Liver (tissue), 9 donors: ENCODE measurements around the gene TAS2R14. TPM values are rescaled to one million over a fixed set of nuclear protein-coding genes. Genes with fewer than 3 reads are reported as not detected.

Experiments used
- DNase-seq: peaks from one replicate; pipeline ENCODE4 v3.0.0-alpha.2; 2017; ENCODE audit warnings: low spot score
- H3K27ac ChIP-seq, 2 donors: one replicate each; pipeline ENCODE4 v1.7.0; 2013; ENCODE audit warnings: inconsistent platforms in 2 of 2, low read length in 2 of 2, control low read depth in 1 of 2, low read depth in 1 of 2, mild to moderate bottlenecking in 1 of 2
- H3K27me3 ChIP-seq, 4 donors: one replicate each; pipeline versions ENCODE4 v1.6.1 to v1.7.0; 2013; ENCODE audit warnings: low read length in 3 of 4, inconsistent platforms in 1 of 4, mild to moderate bottlenecking in 1 of 4, moderate library complexity in 1 of 4; ENCODE audit not compliant: control insufficient read depth in 4 of 4, insufficient read depth in 4 of 4
- H3K36me3 ChIP-seq, 4 donors: one replicate each; pipeline versions ENCODE4 v1.6.1 to v1.7.0; 2013; ENCODE audit warnings: low read length in 3 of 4, mild to moderate bottlenecking in 3 of 4, low read depth in 1 of 4, moderate library complexity in 1 of 4; ENCODE audit not compliant: control insufficient read depth in 4 of 4, insufficient read depth in 3 of 4
- H3K4me1 ChIP-seq, 4 donors: one replicate each; pipeline versions ENCODE4 v1.6.1 to v1.7.0; 2013; ENCODE audit warnings: low read length in 3 of 4, mild to moderate bottlenecking in 3 of 4, moderate library complexity in 1 of 4; ENCODE audit not compliant: control insufficient read depth in 4 of 4, insufficient read depth in 4 of 4
- H3K4me3 ChIP-seq, 3 donors: one replicate each; pipeline versions ENCODE4 v1.6.1 to v1.7.0; 2013; ENCODE audit warnings: low read length in 3 of 3, control low read depth in 1 of 3, low read depth in 1 of 3, mild to moderate bottlenecking in 1 of 3
- H3K9ac ChIP-seq, 2 donors: one replicate each; pipeline ENCODE4 v1.7.0; 2013; ENCODE audit warnings: low read length in 2 of 2, mild to moderate bottlenecking in 2 of 2, moderate library complexity in 2 of 2, control low read depth in 1 of 2, low read depth in 1 of 2
- H3K9me3 ChIP-seq, 4 donors: one replicate each; pipeline versions ENCODE4 v1.6.1 to v1.7.0; 2013; ENCODE audit warnings: low read length in 3 of 4; ENCODE audit not compliant: control insufficient read depth in 4 of 4
- ATF3 ChIP-seq: IDR thresholded peaks from 2 replicates; pipeline ENCODE4 v1.6.1; 2016; ENCODE audit warnings: antibody characterized with exemption
- CTCF ChIP-seq: fragments of 150-350 bp; IDR thresholded peaks from 2 replicates; pipeline ENCODE4 v1.5.1; 2017; ENCODE audit warnings: improper control_type of control experiment, low read depth, low read length; ENCODE audit not compliant: missing input control
- EGR1 ChIP-seq, 2 donors: IDR thresholded peaks; 2 replicates each; pipeline ENCODE4 v1.6.1; 2016 to 2018; ENCODE audit warnings: antibody characterized with exemption in 2 of 2, low read depth in 2 of 2
- FOXA1 ChIP-seq: IDR thresholded peaks from 2 replicates; pipeline ENCODE4 v1.6.1; 2016; ENCODE audit warnings: antibody characterized with exemption
- FOXA2 ChIP-seq: IDR thresholded peaks from 2 replicates; pipeline ENCODE4 v1.6.1; 2016; ENCODE audit warnings: antibody characterized with exemption
- GABPA ChIP-seq, 2 donors: IDR thresholded peaks in 1 of 2; conservative IDR thresholded peaks in 1 of 2; 2 replicates each; pipeline ENCODE4 v1.6.1; 2016; ENCODE audit warnings: antibody characterized with exemption in 2 of 2, mild to moderate bottlenecking in 1 of 2, moderate library complexity in 1 of 2
- HNF4A ChIP-seq, 2 donors: conservative IDR thresholded peaks; 2 replicates each; pipeline ENCODE4 v1.6.1; 2016; ENCODE audit warnings: antibody characterized with exemption in 2 of 2, mild to moderate bottlenecking in 2 of 2
- HNF4G ChIP-seq: IDR thresholded peaks from 2 replicates; pipeline ENCODE4 v1.6.1; 2016; ENCODE audit warnings: antibody characterized with exemption
- JUND ChIP-seq, 2 donors: IDR thresholded peaks; 2 replicates each; pipeline ENCODE4 v1.6.1; 2016; ENCODE audit warnings: antibody characterized with exemption in 2 of 2
- MAX ChIP-seq: IDR thresholded peaks from 2 replicates; pipeline ENCODE4 v1.6.1; 2016; ENCODE audit warnings: antibody characterized with exemption
- NR2F2 ChIP-seq: IDR thresholded peaks from 2 replicates; pipeline ENCODE4 v1.6.1; 2016; ENCODE audit warnings: antibody characterized with exemption
- RAD21 ChIP-seq, 2 donors: IDR thresholded peaks; 2 replicates each; pipeline ENCODE4 v1.6.1; 2016; ENCODE audit warnings: antibody characterized with exemption in 2 of 2, mild to moderate bottlenecking in 2 of 2
- REST ChIP-seq: IDR thresholded peaks from 2 replicates; pipeline ENCODE4 v1.6.1; 2016; ENCODE audit warnings: antibody characterized with exemption, mild to moderate bottlenecking
- RXRA ChIP-seq, 2 donors: IDR thresholded peaks; 2 replicates each; pipeline ENCODE4 v1.6.1; 2017 to 2018; ENCODE audit warnings: antibody characterized with exemption in 2 of 2, mild to moderate bottlenecking in 1 of 2
- SP1 ChIP-seq: IDR thresholded peaks from 2 replicates; pipeline ENCODE4 v1.6.1; 2018; ENCODE audit warnings: antibody characterized with exemption, mild to moderate bottlenecking
- TAF1 ChIP-seq: conservative IDR thresholded peaks from 2 replicates; pipeline ENCODE4 v1.6.1; 2016; ENCODE audit warnings: antibody characterized with exemption, mild to moderate bottlenecking
- YY1 ChIP-seq: IDR thresholded peaks from 2 replicates; pipeline ENCODE4 v1.6.1; 2016; ENCODE audit warnings: antibody characterized with exemption, mild to moderate bottlenecking
- ZBTB33 ChIP-seq: IDR thresholded peaks from 2 replicates; pipeline ENCODE4 v1.6.1; 2016; ENCODE audit warnings: antibody characterized with exemption
- WGBS: extraction: QIAGEN DNeasy Blood & Tissue Kit; methylation state at CpG from one replicate; pipeline ENCODE4 v1.1.7; 2013; 5-methylcytosine and 5-hydroxymethylcytosine counted together
- polyA plus RNA-seq, 2 donors: library from polyadenylated mRNA; stranded (reverse) in 1 of 2; unstranded in 1 of 2; fragments of 200-250 nt in 1 of 2; fragments of >200 nt in 1 of 2; fragmentation: Nextera tagmentation in 1 of 2; extraction: Ambion mirVana in 1 of 2; gene quantifications; one replicate each; pipeline versions ENCODE4 v1.2.1 to v1.2.3, GENCODE V29; 2013 to 2015
- total RNA-seq, 2 donors: library from RNA; depleted of rRNA; stranded (reverse); fragments of >200 nt; gene quantifications; one replicate each; pipeline ENCODE4 v1.2.3, GENCODE V29; 2014
- donor health status: healthy.
- donor health status: healthy.
- donor health status: healthy.
- donor health status: healthy.
- donor health status: healthy.

Gene TAS2R14
- total and polyA plus RNA-seq, 4 donors = 0.16 to 6.9 (median 1.5) TPM

- TF ChIP-seq TAF1 = no peak
- no peak for TF ChIP-seq SP1
- no peak for TF ChIP-seq ZBTB33
- no peak for TF ChIP-seq NR2F2
- no peak for TF ChIP-seq REST
- TF ChIP-seq FOXA2 = no peak
- no peak for TF ChIP-seq RAD21 (IDR thresholded peaks at IDR 0.05)
- TF ChIP-seq HNF4A (conservative IDR thresholded peaks at IDR 0.05) = no peak
- no peak overlapping the region for H3K9ac ChIP-seq
- 91% methylated on average over 1 of the region's 1 CpG for WGBS
- no peak for DNase-seq
- H3K36me3 ChIP-seq = no peaks in the 10 kb centered on the region
- H3K4me3 ChIP-seq = no peak overlapping the region
- no peak overlapping the region for H3K27ac ChIP-seq
- H3K27me3 ChIP-seq = no peaks in the 10 kb centered on the region
- no peaks in the 10 kb centered on the region for H3K4me1 ChIP-seq
- H3K9me3 ChIP-seq = no peaks in the 10 kb centered on the region
Measured at GRCh38 chr12:10936506-10936905, 2.6 kb downstream of the TAS2R14 start.

- Histone ChIP-seq H3K27me3 (no peaks in the 10 kb centered on the region), H3K9ac (no peak within 1 kb of the TSS), H3K36me3 (no peaks in the 10 kb centered on the region), H3K4me1 (peaks cover 0 to 7% (median 3%) of the 10 kb centered on the region in 4 donors), H3K9me3 (no peaks in the 10 kb centered on the region), H3K4me3 (no peak within 1 kb of the TSS), H3K27ac (no peak within 1 kb of the TSS)
- 74% methylated on average over 5 of the region's 5 CpGs for WGBS
- peak in 1 of 2 donors; percentile 13 for TF ChIP-seq RAD21 (IDR thresholded peaks at IDR 0.05)
- no peak for TF ChIP-seq REST
- no peak for TF ChIP-seq ATF3
- peak; percentile 48 for TF ChIP-seq SP1
- no peak for TF ChIP-seq TAF1
- TF ChIP-seq EGR1 (IDR thresholded peaks at IDR 0.05; ENCODE audit: low read depth in 2 of 2) = peak in 1 of 2 donors; percentile 28
- TF ChIP-seq HNF4A (conservative IDR thresholded peaks at IDR 0.05) = peak; percentile 53 to 61
- no peak for TF ChIP-seq ZBTB33
- TF ChIP-seq RXRA (IDR thresholded peaks at IDR 0.05) = no peak
- no peak for TF ChIP-seq YY1
- TF ChIP-seq GABPA (IDR thresholded peaks at IDR 0.05 in 1 of 2, conservative IDR thresholded peaks at IDR 0.05 in 1 of 2) = no peak
- TF ChIP-seq MAX = no peak
- no peak for TF ChIP-seq FOXA1
- no peak for TF ChIP-seq JUND (IDR thresholded peaks at IDR 0.05)
- TF ChIP-seq HNF4G = no peak
- no peak for TF ChIP-seq CTCF
- TF ChIP-seq NR2F2 = no peak
- TF ChIP-seq FOXA2 = no peak
- DNase-seq = no peak
Measured at GRCh38 chr12:10928746-10929286, 10.2 kb downstream of the TAS2R14 start, which contains the start of gene PRH2. Gene PRH2, plus strand, starts transcription at chr12:10929236. Its CDS starts 38 bp downstream, at chr12:10929274.
